Omental fat pad (tissue), 4 donors: ENCODE results near the gene HPS5. TPM values are rescaled to one million over a fixed set of nuclear protein-coding genes. Genes with fewer than 3 reads are reported as not detected.

Experiments used
- ATAC-seq: fragments of 150-250 bp; one replicate; pipeline ENCODE4 v1.9.1; 2016; ENCODE audit warnings: mild to moderate bottlenecking, moderate library complexity; ENCODE audit not compliant: low FRiP score
- DNase-seq: peaks from one replicate; pipeline ENCODE4 v3.0.0-alpha.2; 2019; ENCODE audit warnings: low spot score
- CTCF ChIP-seq, 3 donors: fragments of 450-650 bp; IDR thresholded peaks; one replicate each; pipeline ENCODE4 v1.5.1; 2016 to 2017; ENCODE audit warnings: antibody characterized with exemption in 3 of 3, mild to moderate bottlenecking in 3 of 3, moderate library complexity in 2 of 3
- total RNA-seq, 4 donors: library from RNA; depleted of rRNA; stranded (reverse); fragments of >200 nt; gene quantifications; one replicate each; pipeline ENCODE4 v1.1.0, GENCODE V29; 2016

HPS5 gene
- total RNA-seq: 10 to 100 TPM; 23.0 to 66.0 (median 24.1) TPM

DNA sequence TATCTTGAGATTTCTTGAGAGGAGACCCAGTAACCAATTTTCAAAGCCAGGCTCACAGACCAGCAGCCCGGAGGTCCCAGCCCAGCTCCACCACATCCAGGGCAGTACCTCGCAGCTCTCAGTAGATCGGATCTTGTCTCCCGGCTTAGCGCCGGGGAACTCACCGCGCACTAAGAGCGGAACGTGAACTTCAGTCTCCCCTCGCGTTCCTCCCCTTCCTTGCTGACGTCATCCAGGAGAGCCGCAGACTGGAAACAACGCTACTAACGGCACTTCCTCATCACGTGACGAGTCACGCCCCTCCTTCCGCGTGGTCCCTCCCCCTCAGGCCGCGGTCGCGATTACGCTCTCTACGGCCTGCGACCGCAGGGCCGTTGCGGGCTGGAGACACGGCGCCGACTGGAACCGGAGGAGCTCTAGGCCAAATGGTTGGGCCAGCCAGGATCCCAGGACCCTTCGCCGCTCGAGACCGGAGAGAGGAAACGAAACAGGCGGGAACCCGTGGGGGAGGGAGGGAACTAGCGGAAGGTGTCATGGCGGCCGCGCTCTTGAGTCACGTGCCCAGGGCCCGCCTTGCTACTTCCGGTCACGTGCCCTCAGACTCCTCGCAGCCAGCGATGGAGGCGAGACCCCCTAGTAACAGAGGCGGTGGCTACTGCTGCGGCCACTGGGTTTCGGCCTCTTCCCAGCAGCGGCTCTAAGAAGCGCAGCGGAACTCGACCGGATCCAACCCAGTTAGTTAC lies at the start of gene HPS5, which contains the start of gene GTF2H1:
Gene HPS5 (minus strand): TSS at position 172 of the 743 bp plus-strand sequence. CDS start 4,282 bp downstream, outside the sequence.
Gene GTF2H1 (plus strand): TSS at position 599 of the 743 bp plus-strand sequence. CDS start 10,508 bp downstream, outside the sequence.
- DNase-seq (peak; percentile 87), ATAC-seq (peak; percentile 97)
- no peak for TF ChIP-seq CTCF (IDR thresholded peaks at IDR 0.05)

- no peak for TF ChIP-seq CTCF (IDR thresholded peaks at IDR 0.05)
- ATAC-seq: no peak
Measured at GRCh38 chr11:18371279-18371678, 49.3 kb upstream of the HPS5 start.

DNA sequence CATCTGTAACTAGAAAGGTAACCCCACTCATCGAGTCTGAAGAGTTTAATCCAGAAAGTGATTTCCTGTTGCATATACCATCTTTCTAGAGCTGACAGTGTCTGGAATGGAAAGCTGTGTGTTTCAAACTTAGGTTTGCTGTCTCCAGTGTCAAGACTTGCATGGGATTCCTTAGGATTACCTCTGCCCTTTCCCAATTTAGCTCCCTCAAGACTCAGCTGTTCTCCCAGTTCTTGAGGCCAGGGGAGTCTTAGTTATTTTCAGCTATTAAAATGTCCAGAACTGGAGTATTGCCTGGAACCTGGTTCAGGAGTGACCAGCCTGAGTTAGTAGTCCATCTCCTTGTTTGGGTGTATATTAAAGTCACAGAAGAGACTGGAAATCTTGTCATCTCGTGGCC lies 47.5 kb upstream of the HPS5 start:
- TF ChIP-seq CTCF (IDR thresholded peaks at IDR 0.05): no peak
- ATAC-seq (no peak), DNase-seq (no peak)

More at GRCh38 chr11:18371279-18371678, 49.3 kb upstream of the HPS5 start:
- no peak for DNase-seq

- no peak for TF ChIP-seq CTCF (IDR thresholded peaks at IDR 0.05)
- no peak for DNase-seq
- ATAC-seq: peak; percentile 51
Measured at GRCh38 chr11:18368221-18368620, 46.3 kb upstream of the HPS5 start.

DNA sequence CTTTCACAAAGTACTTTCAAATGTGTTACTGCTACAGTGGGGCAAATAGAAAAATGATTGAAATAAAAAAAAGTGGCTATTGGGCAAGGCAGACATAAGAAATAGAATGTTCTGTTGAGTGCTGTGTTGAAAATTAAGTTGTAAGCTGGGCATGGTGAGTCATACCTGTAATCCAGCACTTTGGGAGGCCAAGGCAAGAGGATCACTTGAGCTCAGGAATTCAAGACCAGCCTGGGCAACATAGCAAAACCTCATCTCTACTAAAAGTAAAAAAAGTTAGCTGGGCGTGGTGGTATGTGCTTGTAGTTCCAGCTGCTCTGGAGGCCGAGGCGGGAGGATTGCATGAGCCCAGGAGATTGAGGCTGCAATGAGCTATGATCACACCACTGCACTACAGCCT lies 45.5 kb upstream of the HPS5 start:
- ATAC-seq: no peak
- DNase-seq: no peak
- no peak for TF ChIP-seq CTCF (IDR thresholded peaks at IDR 0.05)

DNA sequence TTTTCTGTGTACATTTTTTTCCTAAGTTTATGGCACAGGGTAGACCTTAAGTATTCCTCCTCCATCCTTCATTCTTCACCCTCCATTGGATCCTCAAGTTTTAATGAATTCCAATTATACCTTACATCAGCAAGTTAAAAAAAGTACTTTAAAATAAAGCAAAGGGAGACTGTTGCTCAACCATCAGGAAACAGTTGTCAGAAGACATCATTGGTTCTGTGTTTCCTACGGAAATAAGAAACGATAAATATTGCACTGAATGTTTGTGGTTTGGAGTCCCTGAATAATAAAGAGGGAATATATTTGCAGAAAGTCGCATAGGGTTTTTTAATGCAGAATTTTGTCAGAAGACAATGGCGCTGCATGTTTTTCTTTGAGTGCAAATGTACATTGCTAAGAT lies 44.3 kb upstream of the HPS5 start:
- ATAC-seq (no peak), DNase-seq (no peak)
- TF ChIP-seq CTCF (IDR thresholded peaks at IDR 0.05): no peak

DNA sequence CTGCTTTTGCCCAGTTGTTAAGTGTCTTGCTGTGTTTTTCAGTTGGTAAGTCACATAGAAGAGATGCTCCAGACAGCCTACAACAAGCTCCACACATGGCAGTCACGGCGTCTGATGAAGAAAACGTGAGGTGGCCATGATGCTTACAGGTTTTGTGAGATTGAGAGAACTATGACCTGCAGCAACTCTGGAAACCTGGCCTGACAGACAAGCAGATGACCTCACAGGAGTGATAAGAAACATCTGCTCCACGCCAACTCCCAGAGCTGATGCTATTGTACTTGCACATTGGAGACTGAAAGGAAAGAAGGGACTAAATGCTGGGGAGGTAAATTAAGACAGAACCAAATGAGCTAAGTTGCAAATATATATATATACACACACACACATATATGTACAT lies 43.8 kb upstream of the HPS5 start:
- ATAC-seq (no peak), DNase-seq (no peak)
- TF ChIP-seq CTCF (IDR thresholded peaks at IDR 0.05): no peak
